Measurements from ENCODE around the gene ENG. TPM values are rescaled to one million over a fixed set of nuclear protein-coding genes. Genes with fewer than 3 reads are reported as not detected.
"Not testable (repeated sequence)": the region's sequence is repeated elsewhere in the genome, so short reads cannot be mapped to it uniquely, and the experiment has no call there.

The ENG gene
- polyA plus RNA-seq, 1 donor from 2014 or later: 1.8 TPM

GRCh38 chr9:127874301-127875221 is 20.1 kb upstream of the ENG start:
- peak overlapping the region in 1 of 4 donors; percentile 65 for H3K4me3 Mint-ChIP-seq
- H3K4me1 Mint-ChIP-seq: peaks cover 9 to 13% (median 12%) of the 10 kb centered on the region in 3 donors
- H3K27ac Mint-ChIP-seq: no peak overlapping the region
- H3K9me3 Mint-ChIP-seq: no peaks in the 10 kb centered on the region
- peaks cover 10% of the 10 kb centered on the region for H3K27me3 Mint-ChIP-seq
- no peaks in the 10 kb centered on the region for H3K36me3 Mint-ChIP-seq

GRCh38 chr9:127873886-127874285 is 19.4 kb upstream of the ENG start:
- Mint-ChIP-seq H3K27ac (no peak overlapping the region), H3K27me3 (peaks cover 10% of the 10 kb centered on the region), H3K4me3 (no peak overlapping the region), H3K9me3 (no peaks in the 10 kb centered on the region), H3K36me3 (no peaks in the 10 kb centered on the region), H3K4me1 (peaks cover 6 to 10% (median 9%) of the 10 kb centered on the region in 3 donors)

DNA sequence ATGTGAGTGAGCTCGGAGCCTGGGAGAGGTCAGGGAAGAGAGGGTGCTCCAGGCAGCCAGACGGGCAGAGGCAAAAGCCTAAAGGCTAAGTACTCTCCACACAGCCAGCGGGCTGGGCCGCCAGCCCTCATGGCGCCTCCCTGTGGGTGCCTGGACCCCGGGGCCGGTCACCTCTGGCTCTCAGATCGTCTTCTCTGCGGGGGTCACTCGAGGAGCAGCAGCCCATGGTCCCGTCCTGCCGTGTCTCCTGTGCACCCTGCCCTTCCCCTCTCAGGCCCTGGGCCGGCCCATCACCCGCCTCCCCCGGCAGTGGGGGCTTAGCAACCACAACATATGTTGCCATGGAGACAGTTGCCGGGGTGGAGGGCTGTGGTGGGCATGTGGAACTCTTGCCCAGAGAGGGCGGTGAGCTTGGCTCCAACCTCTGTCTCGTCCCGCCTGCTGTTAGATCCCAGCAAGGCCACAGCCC is 18.8 kb upstream of the ENG start:
- Mint-ChIP-seq H3K4me3 (no peak overlapping the region), H3K27ac (no peak overlapping the region), H3K36me3 (no peaks in the 10 kb centered on the region), H3K9me3 (no peaks in the 10 kb centered on the region), H3K27me3 (peaks cover 10% of the 10 kb centered on the region), H3K4me1 (peaks cover 3 to 7% (median 6%) of the 10 kb centered on the region in 3 donors)

DNA sequence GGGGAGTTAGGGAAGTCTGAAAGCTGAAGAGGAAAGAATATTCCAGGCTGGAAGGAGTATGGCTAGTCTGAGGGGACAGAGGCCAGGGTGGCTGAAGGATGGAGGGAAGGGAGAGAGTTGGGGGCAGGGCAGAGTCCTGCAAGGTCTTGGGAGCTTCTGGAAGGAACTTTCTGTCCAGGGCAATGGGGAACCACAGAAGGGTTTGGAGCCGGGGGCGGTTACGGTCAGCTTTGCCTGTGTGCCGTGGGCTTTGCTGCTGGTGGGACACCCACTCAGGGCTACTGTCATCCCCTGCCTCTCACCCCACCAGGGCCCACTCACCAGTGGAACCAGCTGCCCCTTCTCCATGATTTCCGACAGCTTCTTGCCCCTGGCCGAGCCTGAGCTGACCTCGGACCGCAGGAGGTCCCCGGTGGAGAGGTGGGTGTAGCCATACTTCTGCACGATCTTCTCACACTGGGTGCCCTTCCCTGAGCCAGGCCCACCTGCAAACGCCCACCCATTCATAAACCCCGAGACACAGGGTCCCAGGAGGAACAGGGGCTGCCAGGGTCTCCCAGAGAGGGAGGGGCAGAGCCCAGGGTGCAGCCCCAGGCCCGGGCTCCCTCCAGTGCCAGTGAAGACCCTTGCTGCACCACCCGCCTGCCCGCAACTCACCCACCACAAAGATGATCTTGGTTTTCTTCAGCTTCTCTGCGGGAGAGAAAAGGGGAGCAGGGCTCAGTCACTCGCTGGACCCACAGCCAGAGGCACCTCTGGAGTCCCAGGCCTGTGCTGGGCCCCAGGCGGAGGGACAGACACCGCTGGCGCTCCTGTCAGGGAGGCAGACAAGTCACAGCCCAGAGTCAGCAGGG is 18.1 kb upstream of the ENG start:
- no peaks in the 10 kb centered on the region for H3K9me3 Mint-ChIP-seq
- peaks cover 1 to 4% (median 4%) of the 10 kb centered on the region in 3 donors for H3K4me1 Mint-ChIP-seq
- no peak overlapping the region for H3K4me3 Mint-ChIP-seq
- no peaks in the 10 kb centered on the region for H3K36me3 Mint-ChIP-seq
- peaks cover 8% of the 10 kb centered on the region for H3K27me3 Mint-ChIP-seq
- H3K27ac Mint-ChIP-seq: no peak overlapping the region

- Mint-ChIP-seq H3K4me1 (peaks cover 2 to 7% (median 5%) of the 10 kb centered on the region in 3 donors), H3K9me3 (no peaks in the 10 kb centered on the region), H3K36me3 (no peaks in the 10 kb centered on the region), H3K27me3 (peaks cover 5% of the 10 kb centered on the region), H3K27ac (no peak overlapping the region), H3K4me3 (no peak overlapping the region)
These were observed 17.1 kb upstream of the ENG start for GRCh38 chr9:127871531-127871930.

DNA sequence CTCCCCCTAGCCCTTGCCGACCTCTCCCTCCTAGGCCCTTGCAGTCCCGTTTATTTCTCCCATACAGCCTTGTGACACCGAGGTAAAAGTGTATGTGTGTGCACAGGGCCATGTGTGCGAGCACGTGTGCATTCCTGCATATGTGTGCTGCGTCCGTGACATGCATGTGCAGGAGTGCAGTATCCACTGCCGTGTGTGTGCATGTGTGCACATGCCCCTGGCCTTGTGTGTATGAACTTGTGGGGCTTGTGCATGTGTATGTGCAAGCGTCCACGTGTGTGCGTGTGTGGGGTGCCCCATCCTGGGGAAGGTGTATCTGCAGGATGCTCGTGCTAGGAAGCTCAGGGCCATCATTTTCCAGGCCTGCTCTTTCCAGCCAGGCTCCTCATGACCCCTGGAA is 16.4 kb upstream of the ENG start:
- Mint-ChIP-seq H3K4me3 (no peak overlapping the region), H3K36me3 (no peaks in the 10 kb centered on the region), H3K27me3 (peaks cover 2% of the 10 kb centered on the region), H3K4me1 (peaks cover 8 to 14% (median 10%) of the 10 kb centered on the region in 3 donors), H3K27ac (no peak overlapping the region), H3K9me3 (no peaks in the 10 kb centered on the region)

GRCh38 chr9:127870153-127870491 is 15.7 kb upstream of the ENG start:
- Mint-ChIP-seq H3K27ac (peak overlapping the region in 2 of 3 donors; percentile 53 to 64), H3K4me1 (peaks cover 16 to 21% (median 18%) of the 10 kb centered on the region in 3 donors)
- not testable (repeated sequence) for H3K9me3 Mint-ChIP-seq, H3K27me3 Mint-ChIP-seq, H3K4me3 Mint-ChIP-seq, H3K36me3 Mint-ChIP-seq

GRCh38 chr9:127869310-127870152 is 15.1 kb upstream of the ENG start:
- peak overlapping the region in 2 of 3 donors; percentile 53 to 64 for H3K27ac Mint-ChIP-seq
- H3K4me3 Mint-ChIP-seq: no peak overlapping the region
- H3K4me1 Mint-ChIP-seq: peaks cover 22 to 25% (median 22%) of the 10 kb centered on the region in 3 donors
- H3K27me3 Mint-ChIP-seq: no peaks in the 10 kb centered on the region
- H3K36me3 Mint-ChIP-seq: peaks cover 2% of the 10 kb centered on the region
- no peaks in the 10 kb centered on the region for H3K9me3 Mint-ChIP-seq

DNA sequence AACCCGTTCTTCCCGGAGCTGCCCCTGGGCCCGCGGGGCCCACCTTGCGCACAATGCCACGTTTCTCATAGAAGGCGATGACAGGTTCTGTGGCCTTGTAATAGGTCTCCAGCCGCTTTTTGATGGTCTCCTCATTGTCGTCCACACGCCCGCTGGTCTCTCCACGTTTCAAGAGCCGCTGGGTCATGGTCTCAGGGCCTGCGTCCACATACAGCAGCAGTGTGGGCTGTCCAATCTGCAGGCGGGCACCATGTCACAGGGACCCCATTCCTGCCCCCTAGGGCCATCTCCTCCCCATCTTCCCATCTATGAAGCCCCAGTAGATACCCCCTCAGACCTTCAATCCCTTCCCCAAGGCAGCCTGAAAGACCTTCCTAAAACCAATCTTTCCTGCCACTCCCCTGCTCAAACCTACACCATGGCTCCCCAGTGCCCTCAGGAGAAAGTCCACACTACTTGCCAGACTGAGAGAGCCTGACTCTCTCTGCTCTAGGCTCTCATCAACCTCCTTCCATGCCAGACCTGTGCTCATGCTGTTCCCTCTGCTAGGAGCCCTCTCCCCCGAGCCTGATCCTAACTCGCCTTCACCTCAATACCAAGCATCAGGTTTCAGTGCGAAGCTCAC is 13.9 kb upstream of the ENG start:
- Mint-ChIP-seq H3K27me3 (no peaks in the 10 kb centered on the region), H3K4me3 (no peak overlapping the region), H3K27ac (peak overlapping the region; percentile 76 to 92 (median 83)), H3K9me3 (no peaks in the 10 kb centered on the region), H3K4me1 (peaks cover 22 to 25% (median 22%) of the 10 kb centered on the region in 3 donors), H3K36me3 (peaks cover 2% of the 10 kb centered on the region)

GRCh38 chr9:127867356-127868277 is 13.2 kb upstream of the ENG start:
- Mint-ChIP-seq H3K4me3 (no peak overlapping the region), H3K36me3 (peaks cover 2% of the 10 kb centered on the region), H3K27ac (peak overlapping the region in 2 of 3 donors; percentile 76 to 92), H3K27me3 (no peaks in the 10 kb centered on the region), H3K4me1 (peaks cover 27 to 31% (median 28%) of the 10 kb centered on the region in 3 donors), H3K9me3 (no peaks in the 10 kb centered on the region)

DNA sequence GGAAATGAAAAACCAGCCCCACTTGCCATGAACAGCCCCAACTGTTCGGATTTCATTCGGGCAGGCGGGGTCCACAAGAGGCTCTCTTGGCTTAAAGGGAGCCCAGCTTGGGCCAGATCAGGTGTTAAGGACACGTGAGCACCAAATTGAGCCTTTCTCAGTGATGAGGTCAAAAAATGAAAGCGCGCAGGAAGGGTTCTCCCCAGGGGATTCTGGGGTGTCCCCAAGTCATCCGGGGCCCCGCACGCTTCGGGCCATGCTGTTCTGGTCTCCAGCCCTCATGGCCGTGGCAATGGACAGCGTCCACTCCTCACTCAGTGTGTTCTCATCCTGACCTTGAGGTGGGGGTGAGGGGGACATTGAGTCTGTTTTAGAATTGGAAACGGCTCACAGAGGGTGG is 12.1 kb upstream of the ENG start:
- Mint-ChIP-seq H3K27me3 (no peaks in the 10 kb centered on the region), H3K27ac (peak overlapping the region; percentile 87 to 93 (median 92)), H3K36me3 (peaks cover 2% of the 10 kb centered on the region), H3K4me1 (peaks cover 34 to 38% (median 34%) of the 10 kb centered on the region in 3 donors), H3K4me3 (peak overlapping the region in 3 of 4 donors; percentile 7 to 77 (median 65)), H3K9me3 (no peaks in the 10 kb centered on the region)

GRCh38 chr9:127865645-127866464 is 11.4 kb upstream of the ENG start:
- Mint-ChIP-seq H3K4me1 (peaks cover 38 to 44% (median 39%) of the 10 kb centered on the region in 3 donors), H3K9me3 (no peaks in the 10 kb centered on the region), H3K27me3 (no peaks in the 10 kb centered on the region), H3K36me3 (peaks cover 2% of the 10 kb centered on the region), H3K27ac (peak overlapping the region; percentile 92 to 96 (median 93)), H3K4me3 (peak overlapping the region in 3 of 4 donors; percentile 73 to 91 (median 80))
